ENCODE measurements around the gene TTLL8. TPM values are rescaled to one million over a fixed set of nuclear protein-coding genes. Genes with fewer than 3 reads are reported as not detected.

Gene TTLL8
- polyA plus RNA-seq, 1 experiment: not detected

DNA sequence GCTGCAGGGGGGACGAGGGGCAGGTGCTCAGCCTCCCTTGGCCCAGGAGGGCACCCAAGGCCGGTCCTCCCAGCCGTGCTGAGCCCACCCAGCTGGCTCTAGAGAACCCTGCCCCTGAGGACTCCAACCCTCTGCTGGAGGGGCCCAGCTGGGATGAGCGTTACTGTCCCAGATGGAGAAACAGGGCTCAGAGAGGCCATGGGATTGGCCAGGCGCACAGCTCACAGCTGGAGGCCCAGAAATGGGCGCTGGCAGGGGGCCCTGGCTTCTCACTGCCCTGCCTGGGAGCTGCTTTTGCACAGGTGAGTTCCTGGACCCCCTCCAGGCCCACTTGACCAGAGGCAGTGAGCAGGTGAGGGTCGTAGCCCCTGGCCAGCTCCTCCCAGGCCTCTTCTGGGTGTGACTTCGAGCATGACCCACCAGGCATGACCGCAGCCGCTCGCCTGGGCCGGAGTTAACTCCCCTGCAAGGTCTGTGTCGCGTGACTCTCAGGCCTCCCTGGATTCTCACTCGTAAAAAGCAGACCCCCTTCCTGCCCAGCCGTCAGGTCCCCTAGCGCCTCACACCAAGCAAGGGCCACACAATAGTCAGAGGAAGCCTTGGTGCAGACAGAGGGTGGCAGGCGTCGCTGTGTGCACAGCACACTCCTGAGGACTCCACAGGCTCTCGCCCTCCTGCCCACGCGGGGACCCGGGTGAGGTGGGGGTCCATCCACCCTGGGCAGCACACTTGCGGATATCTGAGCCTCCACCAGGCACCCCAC is 25.8 kb downstream of the TTLL8 start:
- no peak for DNase-seq (ENCODE audit: low read depth)
- ChIA-PET POLR2A (no interaction called here), CTCF (interaction anchor here (1.1 to 3.7 kb wide), 7 partner anchors 14 to 264 kb away, joined by 3 to 103 read pairs (median 6); no protein-coding TSS in a partner anchor)
- H3K4me3 ChIP-seq (ENCODE audit: low read depth, low read length): no peak overlapping the region
- no peaks in the 10 kb centered on the region for H3K36me3 ChIP-seq (ENCODE audit: control insufficient read depth, insufficient read depth, low read length)
- peaks cover 3% of the 10 kb centered on the region; the same call in 1 of the 2 replicates for H3K27me3 ChIP-seq (ENCODE audit: control insufficient read depth, insufficient read depth, low read length)
- TF ChIP-seq, protein P1, sequence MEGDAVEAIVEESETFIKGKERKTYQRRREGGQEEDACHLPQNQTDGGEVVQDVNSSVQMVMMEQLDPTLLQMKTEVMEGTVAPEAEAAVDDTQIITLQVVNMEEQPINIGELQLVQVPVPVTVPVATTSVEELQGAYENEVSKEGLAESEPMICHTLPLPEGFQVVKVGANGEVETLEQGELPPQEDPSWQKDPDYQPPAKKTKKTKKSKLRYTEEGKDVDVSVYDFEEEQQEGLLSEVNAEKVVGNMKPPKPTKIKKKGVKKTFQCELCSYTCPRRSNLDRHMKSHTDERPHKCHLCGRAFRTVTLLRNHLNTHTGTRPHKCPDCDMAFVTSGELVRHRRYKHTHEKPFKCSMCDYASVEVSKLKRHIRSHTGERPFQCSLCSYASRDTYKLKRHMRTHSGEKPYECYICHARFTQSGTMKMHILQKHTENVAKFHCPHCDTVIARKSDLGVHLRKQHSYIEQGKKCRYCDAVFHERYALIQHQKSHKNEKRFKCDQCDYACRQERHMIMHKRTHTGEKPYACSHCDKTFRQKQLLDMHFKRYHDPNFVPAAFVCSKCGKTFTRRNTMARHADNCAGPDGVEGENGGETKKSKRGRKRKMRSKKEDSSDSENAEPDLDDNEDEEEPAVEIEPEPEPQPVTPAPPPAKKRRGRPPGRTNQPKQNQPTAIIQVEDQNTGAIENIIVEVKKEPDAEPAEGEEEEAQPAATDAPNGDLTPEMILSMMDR (IDR thresholded peaks at IDR 0.05; ENCODE audit: insufficient read depth, low read depth, low read length): no peak

DNA sequence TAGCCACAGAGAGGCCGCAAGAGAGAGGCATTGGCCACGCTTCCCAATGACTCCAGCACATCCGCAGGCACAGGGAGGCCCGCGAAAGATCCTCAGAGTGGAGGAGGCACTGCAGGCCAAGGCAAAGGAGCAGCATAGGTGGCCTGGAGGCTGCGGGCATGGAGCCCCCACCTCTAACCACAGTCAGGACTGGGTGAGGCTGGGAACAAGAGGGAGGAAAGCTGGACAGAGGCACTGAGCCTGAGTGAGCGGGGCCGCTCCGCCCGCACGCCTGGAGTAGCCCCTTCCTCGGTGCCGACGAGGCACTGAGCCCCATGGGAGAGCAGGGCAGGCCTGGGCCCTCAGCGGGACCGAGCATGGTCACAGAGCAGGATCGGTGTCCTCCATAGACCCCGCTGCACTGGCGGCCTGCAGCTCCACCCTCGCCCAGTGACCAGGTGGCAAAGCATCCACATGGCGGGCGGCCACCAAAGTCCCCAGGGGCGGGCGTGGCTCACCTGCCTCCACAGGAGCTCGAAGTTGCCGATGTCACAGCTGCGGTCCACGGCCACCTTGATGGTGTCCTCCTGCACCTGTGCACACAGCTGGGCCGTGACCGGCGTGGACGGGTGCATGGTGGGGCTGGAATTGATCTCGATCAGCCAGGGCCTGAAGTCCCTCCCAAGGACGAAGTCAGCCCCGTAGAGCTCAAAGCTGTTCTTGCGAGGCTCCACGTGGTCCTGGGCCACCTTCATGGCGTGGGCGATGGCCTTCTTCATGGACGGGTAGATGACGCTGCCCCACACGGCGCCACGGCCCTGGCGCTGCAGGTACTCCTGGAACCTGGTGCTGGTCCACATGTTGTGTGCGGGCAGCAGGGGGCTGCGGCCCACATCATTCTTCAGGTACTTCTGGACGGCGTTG is 26.7 kb downstream of the TTLL8 start:
- TF ChIP-seq, protein P1 (IDR thresholded peaks at IDR 0.05; ENCODE audit: insufficient read depth, low read depth, low read length): no peak
- H3K27me3 ChIP-seq (ENCODE audit: control insufficient read depth, insufficient read depth, low read length): peaks cover 3% of the 10 kb centered on the region; the same call in 1 of the 2 replicates
- ChIA-PET POLR2A (no interaction called here), CTCF (interaction anchor here (0.8 to 3.7 kb wide), 17 partner anchors 9 to 263 kb away, joined by 3 to 103 read pairs (median 4); no protein-coding TSS in a partner anchor)
- no peaks in the 10 kb centered on the region for H3K36me3 ChIP-seq (ENCODE audit: control insufficient read depth, insufficient read depth, low read length)
- no peak for DNase-seq (ENCODE audit: low read depth)
- no peak overlapping the region for H3K4me3 ChIP-seq (ENCODE audit: low read depth, low read length)

DNA sequence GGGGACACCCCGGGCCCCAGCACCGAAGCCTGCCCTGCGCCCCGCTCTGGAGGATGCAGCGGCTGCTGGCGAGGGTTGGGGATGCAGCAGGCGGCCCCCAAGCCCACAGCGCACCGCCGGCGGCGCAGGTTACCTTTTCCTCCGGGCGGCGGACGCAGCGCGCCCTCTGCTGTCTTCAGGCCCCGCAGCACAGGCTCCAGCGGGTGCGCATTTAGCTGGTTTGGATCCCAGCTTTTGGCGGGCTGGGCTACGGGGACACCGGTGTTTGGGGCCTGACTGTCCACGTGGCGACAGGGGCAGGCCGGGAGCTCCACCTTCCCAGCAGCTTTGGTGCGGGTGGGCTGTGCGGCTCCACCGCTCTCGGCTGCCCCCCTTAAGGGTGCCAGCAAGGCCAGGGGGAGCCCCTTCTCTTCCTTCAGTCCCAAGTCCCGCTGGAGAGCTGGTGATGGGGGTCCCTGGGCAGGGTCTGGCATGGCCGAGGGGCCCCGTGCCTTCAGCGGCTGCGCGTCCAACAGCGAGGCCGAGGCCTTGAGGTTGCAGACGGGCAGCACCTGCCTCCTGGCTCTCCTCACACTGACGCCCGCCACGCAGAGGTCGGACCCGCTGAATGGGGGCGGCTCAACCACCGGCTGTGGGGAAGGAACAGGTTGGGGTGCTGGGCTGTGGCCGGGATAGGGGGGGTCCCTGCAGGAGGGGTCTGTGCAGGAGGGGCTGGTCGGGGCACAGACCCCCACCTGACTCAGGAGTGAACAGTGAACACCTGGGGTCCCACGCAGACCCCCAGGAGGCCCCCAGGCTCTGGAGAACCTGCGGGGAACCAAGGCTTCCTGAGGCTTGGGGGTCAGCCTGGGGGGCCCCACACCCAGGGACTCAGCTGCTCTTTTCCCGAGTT is 27.6 kb downstream of the TTLL8 start:
- H3K36me3 ChIP-seq (ENCODE audit: control insufficient read depth, insufficient read depth, low read length): no peaks in the 10 kb centered on the region
- ChIA-PET CTCF (interaction anchor here (0.6 to 3.7 kb wide), 24 partner anchors 8 to 262 kb away, joined by 3 to 103 read pairs (median 4); partner anchors contain the start of genes ALG12 and CRELD2), POLR2A (no interaction called here)
- no peak for DNase-seq (ENCODE audit: low read depth)
- TF ChIP-seq, protein P1 (IDR thresholded peaks at IDR 0.05; ENCODE audit: insufficient read depth, low read depth, low read length): peak; percentile 89
- H3K27me3 ChIP-seq (ENCODE audit: control insufficient read depth, insufficient read depth, low read length): peaks cover 3% of the 10 kb centered on the region; the same call in 1 of the 2 replicates
- H3K4me3 ChIP-seq (ENCODE audit: low read depth, low read length): no peak overlapping the region

DNA sequence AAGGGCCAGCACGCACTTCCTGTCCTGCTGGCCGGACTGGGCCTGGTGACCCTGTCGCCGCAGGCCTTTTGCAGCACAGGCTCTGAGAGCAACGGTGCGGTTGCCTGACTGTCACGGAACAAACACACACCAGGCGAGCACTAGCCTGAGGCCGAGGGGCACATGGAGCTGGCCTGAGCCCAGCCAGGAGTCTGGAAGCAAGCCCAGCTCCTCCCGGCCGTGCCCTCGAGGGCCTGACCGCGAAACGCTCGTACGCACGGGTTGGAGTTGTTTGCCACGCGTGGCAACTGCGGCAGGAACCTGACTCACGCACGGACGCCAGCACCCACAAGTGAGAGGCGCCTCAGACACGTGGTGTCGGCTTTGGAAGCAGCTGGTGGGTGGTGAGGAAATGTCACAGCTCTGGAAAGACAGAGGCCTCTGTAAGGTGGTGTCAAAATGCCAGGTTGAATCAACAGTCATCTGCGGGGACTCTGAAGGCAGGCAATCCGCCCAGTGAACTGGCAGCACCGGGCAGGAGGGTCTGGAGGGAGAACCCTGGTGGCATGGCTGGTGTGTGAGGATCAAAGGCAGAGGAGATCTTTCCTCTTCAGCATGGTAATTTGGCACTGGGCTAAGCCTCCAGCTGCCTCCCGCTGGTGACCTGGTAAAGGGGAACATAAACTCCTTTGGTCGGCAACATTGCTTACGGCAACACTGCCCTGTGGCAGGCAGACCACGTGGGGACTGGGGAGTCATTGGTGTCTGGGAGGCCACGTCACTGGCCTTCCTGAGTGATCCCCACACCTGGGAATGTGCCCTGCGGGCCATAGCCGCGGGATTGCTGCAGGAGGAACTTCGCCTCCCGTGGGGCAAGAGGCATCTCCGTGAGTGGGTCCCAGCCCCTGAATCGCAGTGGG is 30.2 kb downstream of the TTLL8 start:
- H3K36me3 ChIP-seq (ENCODE audit: control insufficient read depth, insufficient read depth, low read length): no peaks in the 10 kb centered on the region
- POLR2A ChIA-PET: no interaction called here
- CTCF ChIA-PET: interaction anchor here (0.6 to 1.4 kb wide), 4 partner anchors 34 to 469 kb away, joined by 3 to 8 read pairs (median 6); no protein-coding TSS in a partner anchor
- TF ChIP-seq, protein P1 (IDR thresholded peaks at IDR 0.05; ENCODE audit: insufficient read depth, low read depth, low read length): no peak
- DNase-seq (ENCODE audit: low read depth): peak; percentile 9
- H3K27me3 ChIP-seq (ENCODE audit: control insufficient read depth, insufficient read depth, low read length): peaks cover 3% of the 10 kb centered on the region; the same call in 1 of the 2 replicates
- no peak overlapping the region for H3K4me3 ChIP-seq (ENCODE audit: low read depth, low read length)
